LHCN-M2 (cell line): ENCODE data around the gene TMEM203. TPM values are rescaled to one million over a fixed set of nuclear protein-coding genes. Genes with fewer than 3 reads are reported as not detected.

Experiments
- DNase-seq: peaks from one replicate; pipeline ENCODE4 v3.0.0-alpha.2; 2012; ENCODE audit warnings: low read depth
- total RNA-seq: library from RNA; depleted of rRNA; stranded (reverse); fragments of >200 nt; gene quantifications from 2 replicates; pipeline ENCODE4 v1.2.3, GENCODE V29; 2014

Gene TMEM203
- total RNA-seq, 1 experiment from 2014 or later, result 50.1 TPM

DNA sequence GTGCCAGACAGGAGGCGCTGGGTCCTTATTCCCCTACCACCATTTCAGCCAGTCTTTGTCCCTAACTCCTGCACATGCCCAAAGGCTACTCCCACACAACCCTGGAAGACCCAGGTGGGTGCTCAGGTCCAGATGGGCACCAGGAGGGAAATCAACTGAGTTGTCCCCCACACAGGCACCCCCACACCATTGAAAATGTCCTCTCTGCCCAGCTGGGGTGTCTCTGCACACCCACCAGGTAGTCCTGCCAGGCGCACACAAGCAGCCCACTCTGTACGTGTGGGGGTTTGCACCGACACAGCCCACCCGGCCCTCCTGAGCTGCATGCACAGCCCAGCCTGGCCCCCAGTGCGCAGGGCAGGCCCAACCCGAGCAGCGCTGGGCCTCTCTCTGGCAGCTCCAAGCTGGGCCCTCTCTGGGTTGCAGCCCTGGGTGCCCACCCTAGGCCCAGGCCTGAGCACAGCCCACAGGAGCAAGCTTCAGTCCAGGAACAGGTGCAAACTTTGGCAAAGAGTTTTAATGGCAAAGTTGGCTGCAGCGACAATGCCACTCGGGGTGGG, 14.4 kb upstream of the TMEM203 start:
- DNase-seq, result no peak

DNA sequence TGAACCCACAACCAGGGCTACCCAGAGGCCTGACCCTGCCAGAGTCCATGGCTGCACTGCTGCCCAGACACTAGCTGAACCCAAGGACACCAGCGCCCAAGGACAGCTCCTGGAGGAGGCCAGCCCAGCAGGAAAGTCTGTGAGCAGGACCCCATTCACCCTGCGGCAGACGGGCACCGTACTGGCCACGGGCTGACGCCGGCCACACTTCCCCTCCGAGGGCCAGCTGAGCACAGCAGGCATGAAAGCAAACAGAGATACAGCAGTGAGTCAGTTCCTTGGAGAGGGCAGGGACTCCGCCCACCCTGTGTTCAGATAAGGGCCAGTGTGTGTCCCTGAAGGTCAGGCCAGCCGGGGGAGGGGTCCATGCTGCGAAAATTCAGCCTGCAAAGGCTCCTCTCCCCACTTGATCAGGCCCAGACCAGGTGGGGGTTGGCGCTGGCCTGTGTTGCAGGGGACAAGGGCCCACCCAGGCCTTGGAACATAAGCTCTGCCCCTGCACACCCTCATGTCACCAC, 13.4 kb upstream of the TMEM203 start:
- DNase-seq, result peak; percentile 59

DNA sequence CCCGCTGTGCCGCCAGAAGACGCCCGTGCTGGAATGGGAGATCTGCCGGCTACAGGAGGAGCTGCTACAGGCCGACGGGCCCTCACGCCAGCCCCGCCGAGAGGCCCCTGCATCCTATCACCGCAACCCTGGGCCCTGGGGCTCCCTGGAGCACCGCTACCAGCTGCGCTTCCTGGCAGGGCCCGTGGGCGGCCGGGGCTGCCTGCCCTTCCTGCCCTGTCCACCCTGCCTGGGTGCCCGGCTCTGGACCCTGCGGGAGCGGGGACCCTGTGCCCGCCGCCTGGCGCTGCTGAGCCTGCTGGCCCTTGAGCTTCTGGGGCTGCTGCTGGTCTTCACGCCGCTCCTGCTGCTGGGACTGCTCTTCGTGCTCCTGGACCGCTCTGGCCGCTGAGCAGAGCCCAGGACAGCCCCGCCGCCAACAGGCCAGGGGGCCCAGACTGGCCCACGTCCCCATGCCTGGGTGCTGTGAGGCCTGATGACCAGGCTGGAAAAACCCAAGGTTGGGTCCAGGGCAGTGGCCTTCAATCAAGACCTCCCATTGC, 12.8 kb upstream of the TMEM203 start:
- DNase-seq, result no peak

DNA sequence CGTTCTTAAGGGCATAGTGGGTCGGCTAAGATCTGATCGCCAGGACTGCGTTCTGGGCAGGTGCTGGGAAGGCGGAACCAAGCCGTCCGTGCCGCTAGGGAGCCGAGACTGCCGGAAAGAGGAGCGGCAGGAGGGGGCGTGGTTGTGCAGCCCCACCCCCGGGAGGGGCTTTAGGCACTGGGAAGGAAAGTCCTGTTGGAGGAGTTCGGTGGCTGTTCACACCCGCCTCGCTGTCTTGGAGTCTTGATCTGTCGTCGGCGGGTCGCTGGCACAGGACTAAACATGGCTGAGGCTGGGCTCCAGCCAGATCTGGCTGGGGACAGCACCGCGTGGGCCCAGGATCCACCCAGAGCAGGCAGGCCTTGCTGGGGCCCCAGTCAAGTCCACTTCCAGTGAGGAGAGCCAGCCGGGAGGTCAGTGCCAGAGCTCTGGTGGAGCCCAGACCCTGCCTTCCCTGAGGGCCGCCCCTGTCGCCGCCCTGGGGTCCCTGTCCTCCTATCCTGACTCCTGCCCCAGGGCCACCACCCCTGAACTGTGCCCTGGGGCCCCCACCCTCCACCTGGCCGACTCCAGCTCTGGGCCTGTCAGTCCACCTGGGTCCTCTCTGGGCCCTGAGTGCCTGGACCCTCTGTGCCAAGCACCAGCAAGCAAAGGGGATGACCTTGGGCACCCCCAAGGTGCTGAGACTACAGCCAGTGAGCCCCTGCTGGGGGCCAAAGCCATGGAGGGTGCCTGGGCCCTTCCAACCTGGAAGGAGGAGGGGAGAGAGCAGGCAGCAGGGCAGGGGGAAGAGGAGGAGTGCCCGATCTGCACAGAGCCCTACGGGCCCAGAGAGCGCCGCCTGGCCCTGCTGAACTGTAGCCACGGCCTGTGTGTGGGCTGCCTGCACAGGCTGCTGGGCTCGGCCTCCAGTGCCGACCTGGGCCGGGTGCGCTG, 12.1 kb upstream of the TMEM203 start:
- DNase-seq, result no peak

DNA sequence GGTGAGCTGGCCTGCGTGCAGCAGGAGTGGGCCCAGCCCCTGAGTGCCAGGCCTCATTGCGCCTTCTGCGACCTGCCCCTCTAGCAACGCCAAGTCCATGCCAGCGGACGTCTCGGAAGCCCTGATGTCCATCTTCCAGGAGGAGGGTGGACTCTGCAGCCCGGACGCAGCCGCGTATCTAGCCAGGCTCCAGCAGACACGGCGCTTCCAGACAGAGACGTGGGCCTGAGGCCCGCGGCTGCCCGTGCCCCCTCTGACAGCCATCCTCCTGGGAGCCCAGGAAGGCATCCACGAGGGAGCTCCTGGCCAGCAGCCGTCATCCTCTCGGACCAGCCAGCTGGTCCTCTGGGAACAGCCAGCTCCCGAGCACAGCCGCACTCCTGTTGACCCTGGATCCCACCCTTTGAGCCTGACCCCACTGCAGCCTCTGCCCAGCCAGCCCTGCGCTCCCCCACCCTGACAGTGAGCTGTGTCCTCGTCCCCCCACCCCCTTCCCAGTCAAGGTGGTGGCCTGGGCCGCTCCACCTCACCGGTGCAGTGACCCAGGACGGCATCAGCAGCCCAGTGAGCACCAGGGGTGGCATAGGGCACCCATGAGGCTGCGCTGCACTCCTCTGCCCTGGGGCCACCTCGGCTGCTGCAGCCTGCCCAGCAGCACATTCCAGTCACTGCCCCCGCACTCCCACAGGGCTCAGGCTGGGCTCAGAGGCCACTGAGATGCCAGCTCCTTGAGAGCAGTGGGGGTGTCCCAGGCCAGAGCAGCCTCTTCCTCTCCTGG, 10.9 kb upstream of the TMEM203 start:
- DNase-seq, result no peak

DNA sequence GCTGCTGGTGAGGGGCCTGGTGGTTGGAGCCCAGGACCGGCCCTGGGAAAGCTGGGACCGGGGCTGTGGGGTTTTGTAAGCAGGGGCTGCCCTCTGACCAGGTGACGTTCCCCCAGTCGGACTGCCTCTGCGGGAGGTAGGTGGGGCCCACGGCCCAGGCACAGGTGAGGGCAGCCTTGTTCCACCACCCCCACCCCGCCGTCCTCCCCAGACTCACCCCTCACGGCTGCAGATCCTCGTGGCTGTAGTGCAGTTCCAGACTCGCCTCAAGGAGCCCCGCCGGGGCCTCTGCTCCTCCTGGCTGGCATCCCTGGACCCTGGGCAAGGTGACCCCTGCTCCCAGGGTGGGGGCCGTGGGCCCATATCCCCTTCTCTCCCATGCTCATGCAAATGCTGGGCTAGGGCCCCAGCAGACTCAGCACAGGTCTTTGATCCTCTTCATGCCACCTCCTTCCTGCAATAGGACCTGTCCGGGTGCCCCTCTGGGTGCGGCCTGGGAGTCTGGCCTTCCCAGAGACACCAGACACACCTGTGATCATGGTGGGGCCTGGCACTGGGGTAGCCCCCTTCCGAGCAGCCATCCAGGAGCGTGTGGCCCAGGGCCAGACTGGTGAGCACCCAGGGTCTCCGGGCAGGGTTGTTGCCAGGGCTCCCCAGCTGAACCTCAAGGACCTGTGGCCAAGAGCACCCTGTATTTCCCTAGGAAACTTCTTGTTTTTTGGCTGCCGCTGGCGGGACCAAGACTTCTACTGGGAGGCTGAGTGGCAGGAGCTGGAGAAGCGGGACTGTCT, 9.9 kb upstream of the TMEM203 start:
- DNase-seq, result no peak

DNA sequence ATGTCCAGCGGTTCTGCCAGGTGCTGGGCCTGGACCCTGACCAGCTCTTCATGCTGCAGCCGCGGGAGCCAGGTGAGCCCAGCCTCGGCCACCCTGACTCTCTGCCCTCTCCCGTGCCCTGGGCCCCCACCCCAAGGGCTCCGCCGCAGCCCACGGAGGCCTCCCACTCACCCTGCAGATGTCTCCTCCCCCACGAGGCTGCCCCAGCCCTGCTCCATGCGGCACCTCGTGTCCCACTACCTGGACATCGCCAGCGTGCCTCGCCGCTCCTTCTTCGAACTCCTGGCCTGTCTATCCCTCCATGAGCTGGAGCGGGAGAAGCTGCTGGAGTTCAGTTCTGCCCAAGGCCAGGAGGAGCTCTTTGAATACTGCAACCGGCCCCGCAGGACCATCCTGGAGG, 9.2 kb upstream of the TMEM203 start:
- DNase-seq, result no peak

DNA sequence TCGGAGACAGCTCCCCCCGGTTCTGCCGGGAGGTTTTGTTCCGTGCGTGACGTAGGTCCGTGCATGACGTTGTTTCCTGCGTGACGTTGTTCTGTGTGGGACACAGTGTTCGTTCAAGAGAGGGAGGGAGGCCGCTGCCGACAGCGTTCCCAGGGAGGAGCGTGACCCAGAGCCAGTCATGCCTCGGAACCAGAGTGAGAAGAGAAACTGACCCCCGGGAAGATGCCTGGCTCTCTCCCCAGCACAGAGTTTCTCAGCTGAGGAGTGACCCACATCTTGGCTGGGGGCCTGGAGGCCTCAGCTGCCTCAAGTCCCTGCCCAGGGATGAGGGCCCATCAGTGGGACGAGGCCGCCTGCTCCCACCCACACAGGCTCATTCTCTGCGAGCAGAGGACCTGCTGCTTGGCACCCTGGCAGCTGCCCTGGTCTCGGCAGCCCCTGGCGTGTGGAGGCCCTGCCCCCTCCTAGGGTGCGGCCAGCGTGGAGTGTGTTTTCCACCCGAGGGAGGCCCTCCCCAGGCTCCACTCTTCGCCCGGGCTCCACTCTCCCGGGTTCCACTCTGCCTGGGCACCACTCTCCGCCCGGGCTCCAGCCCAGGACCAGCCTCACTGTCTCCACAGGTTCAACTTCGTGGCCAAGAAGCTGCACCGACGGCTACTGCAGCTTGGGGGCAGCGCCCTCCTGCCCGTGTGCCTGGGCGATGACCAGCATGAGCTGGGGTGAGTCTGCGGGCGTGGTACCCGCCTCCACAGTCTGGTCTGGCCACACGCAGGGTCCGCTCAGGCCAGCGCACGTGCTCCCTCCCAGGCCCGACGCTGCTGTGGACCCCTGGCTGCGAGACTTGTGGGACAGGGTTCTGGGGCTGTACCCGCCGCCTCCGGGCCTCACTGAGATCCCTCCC, 8.0 kb upstream of the TMEM203 start:
- DNase-seq, result no peak

DNA sequence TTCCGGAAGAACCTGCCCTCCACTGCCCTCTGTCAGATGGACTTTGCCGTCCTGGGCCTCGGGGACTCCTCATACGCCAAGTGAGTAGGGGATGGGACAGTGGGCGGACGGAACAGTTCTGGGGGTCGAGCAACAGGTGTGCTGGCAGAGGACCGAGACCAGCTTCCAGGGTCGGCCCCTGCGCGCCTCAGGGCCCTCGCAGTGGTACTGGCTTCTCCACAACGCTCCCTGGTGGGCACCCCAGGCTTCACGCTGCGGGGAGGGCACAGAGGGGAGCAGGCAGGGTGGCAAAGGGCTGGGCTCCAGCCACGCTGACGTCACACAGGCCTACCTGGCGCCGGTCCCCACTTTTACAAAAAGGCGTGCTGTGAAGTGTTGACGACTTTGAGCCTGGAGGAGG, 7.1 kb upstream of the TMEM203 start:
- DNase-seq, result no peak

DNA sequence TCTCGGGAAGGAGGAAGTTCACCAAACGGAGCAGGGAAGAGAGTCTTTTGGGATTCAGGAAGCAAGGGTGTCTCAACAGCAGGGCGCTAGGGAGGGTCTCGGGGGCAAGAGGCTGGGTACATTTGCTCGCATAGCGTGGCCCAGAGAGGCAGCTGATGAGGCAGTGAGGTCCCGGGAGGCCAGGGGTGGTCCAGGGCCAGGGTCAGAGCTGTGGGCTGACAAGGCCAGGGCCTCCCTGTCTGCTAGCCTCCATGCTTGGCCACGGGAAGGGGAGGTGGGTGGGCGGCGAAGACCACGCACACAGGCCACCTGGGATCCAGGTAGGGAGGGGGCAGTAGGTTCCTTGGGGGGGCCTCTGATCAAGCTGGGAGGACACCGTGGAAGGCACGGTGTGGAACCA, 6.1 kb upstream of the TMEM203 start:
- no peak for DNase-seq

DNA sequence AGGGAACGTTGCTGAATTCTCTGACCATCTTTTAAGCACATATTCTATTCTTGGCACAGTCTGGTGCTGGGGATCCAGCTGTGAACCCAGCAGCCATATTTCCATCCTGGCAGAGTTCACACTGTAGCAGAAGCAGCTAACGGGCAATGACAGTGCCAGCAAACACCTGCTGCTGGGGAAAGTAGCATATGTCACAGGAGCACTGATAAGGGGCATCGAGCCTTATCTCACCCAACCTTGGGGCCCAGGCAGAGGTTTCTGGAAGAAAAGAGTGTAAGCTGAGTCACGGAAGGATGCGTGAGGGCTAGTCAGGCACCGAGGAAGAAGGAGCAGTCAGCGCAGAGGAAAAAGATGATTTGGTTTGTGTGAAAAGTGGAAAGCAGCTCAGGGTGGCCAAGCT, 1.2 kb upstream of the TMEM203 start:
- no peak for DNase-seq

DNA sequence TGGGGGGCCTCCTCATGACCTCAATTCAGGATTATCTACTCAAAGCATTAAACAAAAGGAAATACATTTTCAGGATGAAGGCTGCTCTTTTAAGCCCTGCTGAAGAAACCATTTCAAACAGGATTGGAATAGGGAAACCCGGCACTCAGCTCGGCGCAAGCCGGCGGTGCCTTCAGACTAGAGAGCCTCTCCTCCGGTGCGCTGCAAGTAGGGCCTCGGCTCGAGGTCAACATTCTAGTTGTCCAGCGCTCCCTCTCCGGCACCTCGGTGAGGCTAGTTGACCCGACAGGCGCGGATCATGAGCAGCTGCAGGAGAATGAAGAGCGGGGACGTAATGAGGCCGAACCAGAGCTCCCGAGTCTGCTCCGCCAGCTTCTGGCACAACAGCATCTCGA, 720 bp downstream of the TMEM203 start:
- no peak for DNase-seq

DNA sequence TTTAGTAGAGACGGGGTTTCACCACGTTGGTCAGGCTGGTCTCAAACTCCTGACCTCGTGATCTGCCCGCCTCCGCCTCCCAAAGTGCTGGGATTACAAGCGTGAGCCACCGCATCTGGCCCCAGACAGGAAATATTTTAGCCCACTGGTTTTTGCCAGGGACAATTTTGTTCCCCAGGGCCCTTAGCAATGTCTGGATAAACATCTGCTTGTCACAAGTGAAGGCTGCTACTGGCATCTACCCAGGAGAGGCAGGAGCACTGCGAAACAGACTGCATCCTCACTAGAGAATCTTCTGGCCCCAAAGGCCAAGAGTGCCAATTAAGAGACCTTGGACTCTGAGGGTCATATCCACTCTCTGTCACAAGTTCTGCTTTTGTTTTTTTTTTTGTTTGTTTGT, 2.5 kb downstream of the TMEM203 start:
- no peak for DNase-seq

DNA sequence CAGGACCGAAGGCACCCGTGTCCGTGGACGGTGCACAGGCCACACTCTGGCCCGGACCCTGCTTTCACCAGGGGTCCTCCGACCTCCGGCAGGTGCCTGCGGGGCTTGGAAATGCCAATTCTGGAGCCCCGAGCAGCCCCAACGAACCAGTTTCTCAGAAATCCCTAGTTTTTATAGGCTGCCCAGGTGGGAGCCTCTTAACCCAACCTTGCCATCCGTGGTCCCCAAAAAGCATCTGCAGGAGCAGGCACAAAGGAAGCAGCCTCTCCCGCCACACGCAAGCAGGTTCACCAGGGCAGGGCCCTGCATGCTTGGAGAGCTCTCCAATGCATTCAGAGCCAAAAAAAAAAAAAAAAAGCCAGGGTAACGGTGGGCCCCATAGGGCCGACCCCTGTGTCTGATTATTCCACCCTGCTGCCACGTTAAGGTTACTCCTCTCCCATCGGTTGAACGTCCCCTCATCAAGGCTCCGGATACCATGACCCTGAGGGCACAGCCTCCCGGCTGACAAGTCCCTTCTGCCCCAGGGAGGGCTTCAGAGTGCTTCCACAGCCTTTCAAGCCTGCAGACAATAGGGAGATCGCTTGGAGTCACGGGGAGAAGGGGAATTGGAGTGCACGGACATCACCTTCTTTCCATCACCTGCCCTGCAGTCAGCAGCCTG, 4.1 kb downstream of the TMEM203 start:
- no peak for DNase-seq

DNA sequence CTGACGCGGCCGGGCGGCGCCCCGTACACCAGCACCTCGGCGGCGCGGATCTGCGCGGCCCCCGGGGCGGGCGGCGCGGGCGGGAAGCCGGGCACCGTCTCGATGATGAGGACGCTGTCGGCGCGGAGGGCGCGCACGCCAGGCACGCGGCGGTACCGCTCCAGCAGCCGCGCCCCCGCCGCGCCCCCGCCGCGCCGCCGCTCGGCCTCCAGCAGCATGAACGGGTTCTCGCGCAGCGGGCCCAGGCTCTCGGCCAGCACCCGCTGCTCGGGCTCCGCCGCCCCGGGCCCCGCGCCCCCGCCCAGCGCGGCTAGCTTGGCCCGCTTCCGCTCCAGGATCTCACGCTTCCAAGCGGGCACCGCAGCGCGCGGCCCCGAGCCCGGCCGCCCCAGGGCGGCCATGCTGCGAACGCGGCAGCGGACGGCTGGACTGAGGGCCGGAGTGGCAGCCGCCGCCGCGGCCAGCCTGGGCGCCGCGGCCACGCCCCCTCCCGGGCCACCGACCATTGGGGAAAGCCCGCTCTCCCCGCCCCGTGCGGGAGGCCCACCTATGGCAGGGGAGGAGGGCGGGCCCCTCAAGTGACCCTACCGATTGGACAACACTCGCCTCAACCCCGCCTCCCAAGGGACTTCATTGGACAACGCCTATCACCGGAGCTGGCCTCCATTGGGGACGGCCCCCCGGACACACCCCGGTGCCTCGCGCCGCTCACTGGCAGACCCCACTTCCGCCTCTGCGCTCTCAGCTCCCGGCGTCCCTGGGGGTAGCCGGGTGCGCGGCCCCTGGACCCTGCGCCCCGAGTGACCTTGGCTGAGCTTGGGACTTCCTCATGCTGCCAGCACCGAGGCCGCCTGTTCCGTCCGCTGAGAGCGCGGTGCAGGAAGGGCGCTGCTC, 4.9 kb downstream of the TMEM203 start, which contains the start of gene TPRN:
Gene TPRN (minus strand): TSS at position 431 of the 894 bp plus-strand sequence. CDS start 30 bp downstream, at position 401.
- DNase-seq, result peak; percentile 99

DNA sequence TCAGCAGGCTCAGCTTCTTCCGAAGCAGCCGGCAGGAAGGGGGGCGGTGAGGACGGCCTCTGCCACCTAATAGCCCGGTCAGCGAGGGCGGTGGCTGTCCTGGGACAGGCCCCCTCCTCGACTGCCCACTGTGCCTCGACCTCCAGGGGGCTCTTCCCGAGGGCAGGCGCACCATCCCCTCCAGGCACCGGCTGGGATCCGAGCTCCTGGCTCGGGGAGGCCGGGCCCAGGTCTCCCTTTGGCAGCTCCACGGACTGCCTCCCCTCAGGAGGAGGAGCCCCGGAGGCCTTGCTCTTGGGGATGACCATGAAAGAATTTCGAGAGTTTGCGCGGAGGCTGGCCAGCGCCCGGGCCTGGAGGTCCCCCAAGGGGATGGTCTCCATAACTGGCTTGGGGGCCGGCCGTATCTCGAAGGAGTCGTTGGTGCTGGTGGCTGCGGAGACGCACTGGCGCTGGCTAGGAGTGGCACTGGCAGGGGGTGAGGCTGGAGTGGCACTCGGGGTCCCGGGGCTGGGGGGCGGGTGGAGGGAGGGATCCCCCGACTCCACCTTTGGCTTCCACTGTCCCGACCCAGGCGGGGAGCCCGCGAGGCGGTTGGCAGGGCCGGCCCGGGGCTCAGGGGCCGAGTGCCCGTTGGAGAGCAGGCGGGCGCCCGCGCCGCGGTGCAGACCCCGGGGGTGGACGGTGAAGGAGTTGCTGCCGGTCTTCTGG, 5.9 kb downstream of the TMEM203 start:
- no peak for DNase-seq

DNA sequence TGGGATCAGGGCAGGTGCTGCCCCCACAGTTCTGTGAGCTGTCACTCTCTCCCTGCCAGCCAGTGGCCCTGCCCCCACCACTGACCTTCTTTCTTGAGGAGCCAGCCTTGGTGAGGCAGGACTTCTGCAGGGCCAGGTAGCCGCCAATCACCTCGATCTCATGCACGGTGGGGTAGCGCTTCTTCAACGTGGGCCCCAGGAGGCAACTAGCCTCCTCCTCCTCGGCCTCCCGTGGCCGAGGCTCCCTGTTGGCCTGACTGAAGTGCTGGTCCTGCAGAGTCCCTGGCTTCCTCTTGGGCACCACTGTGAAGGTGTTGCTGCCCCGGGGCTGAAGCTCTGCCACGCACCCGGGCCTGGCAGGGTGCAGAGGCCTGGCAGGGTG, 6.6 kb downstream of the TMEM203 start:
- no peak for DNase-seq
